ENCODE results near the gene PNPLA2. TPM values are rescaled to one million over a fixed set of nuclear protein-coding genes. Genes with fewer than 3 reads are reported as not detected.
A peak's percentile ranks its signal among the peaks of the same experiment; 100 is the strongest.

Gene PNPLA2
- total RNA-seq, 4 donors from 2014 or later = 62.8 to 107 (median 77.6) TPM

- Histone ChIP-seq H3K36me3 (peaks cover 27 to 43% (median 37%) of the 10 kb centered on the region in 4 donors), H3K27ac (replicated peaks in 1 of 4) (peak overlapping the region; percentile 90 to 98 (median 92)), H3K9me3 (no peaks in the 10 kb centered on the region), H3K4me3 (peak overlapping the region; percentile 68 to 89 (median 74)), H3K27me3 (peaks cover 0 to 16% (median 4%) of the 10 kb centered on the region in 4 donors), H3K4me1 (peaks cover 33 to 39% (median 34%) of the 10 kb centered on the region in 4 donors)
- TF ChIP-seq POLR2AphosphoS5 (IDR thresholded peaks at IDR 0.05) (peak in 1 of 2 donors; percentile 36), CTCF (IDR thresholded peaks at IDR 0.05) (no peak), EP300 (IDR thresholded peaks at IDR 0.05) (no peak), POLR2A (IDR thresholded peaks at IDR 0.05; ENCODE audit: low read depth) (peak; percentile 26)
- intact Hi-C loops (cut with DNase I) = no loop called here
- peak; percentile 96 for DNase-seq (ENCODE audit: extremely low spot score)
- 0% methylated on average over 13 of the region's 47 CpGs for WGBS
These were observed 1.4 kb downstream of the PNPLA2 start for GRCh38 chr11:819943-820649.

DNA sequence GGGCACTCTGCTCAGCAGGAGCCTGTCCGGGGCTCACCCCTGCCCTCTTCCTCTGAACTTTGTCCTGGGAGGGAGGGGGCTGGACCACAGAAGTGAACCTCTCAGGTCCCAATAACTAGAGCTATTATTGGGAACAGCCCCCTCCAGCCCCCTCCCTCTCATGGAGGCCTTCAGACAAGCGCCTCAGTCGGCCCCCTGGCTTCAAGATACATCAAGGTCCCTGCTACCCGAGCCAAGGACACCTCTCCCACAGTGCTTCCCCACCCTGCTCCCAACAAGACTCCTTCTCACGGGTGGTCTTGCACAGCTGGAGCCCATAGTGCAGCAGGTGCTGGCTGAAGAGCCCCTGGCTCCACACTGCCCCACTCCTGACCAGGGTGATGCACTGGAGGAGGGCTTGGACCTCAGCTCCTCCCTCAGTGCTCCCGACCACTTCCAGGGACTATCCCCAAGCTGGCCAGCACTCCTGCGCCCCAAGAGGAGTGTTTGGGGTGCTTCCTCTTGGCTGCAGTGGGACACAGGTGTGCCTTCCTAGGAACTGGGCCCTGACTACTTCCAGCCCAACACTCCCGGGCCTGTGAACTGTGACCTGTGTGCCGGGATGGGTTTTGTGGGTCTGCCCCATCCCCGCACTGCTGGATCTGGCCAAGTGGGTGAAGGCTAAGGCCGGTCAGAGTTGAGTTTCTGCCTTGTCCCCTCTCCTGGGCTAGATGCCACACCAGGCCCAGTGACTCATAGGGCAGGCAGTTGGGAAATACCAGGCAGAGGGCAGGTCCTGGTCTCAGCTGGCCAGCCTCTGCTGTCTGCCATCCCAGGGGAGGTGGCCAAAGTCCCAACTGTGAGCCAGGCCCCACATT lies 2.2 kb downstream of the PNPLA2 start:
- TF ChIP-seq POLR2AphosphoS5 (IDR thresholded peaks at IDR 0.05) (peak; percentile 60 to 74), EP300 (IDR thresholded peaks at IDR 0.05) (no peak)
- Histone ChIP-seq H3K4me1 (peaks cover 34 to 39% (median 36%) of the 10 kb centered on the region in 4 donors), H3K36me3 (peaks cover 31 to 46% (median 43%) of the 10 kb centered on the region in 4 donors), H3K27me3 (peaks cover 0 to 24% (median 11%) of the 10 kb centered on the region in 4 donors), H3K27ac (replicated peaks in 1 of 4) (peak overlapping the region; percentile 90 to 98 (median 92)), H3K9me3 (no peaks in the 10 kb centered on the region), H3K4me3 (peak overlapping the region; percentile 68 to 89 (median 74))
- intact Hi-C loops (cut with DNase I) = no loop called here
- WGBS = 43% methylated on average over 7 of the region's 11 CpGs
- DNase-seq (ENCODE audit: extremely low spot score) = no peak

DNA sequence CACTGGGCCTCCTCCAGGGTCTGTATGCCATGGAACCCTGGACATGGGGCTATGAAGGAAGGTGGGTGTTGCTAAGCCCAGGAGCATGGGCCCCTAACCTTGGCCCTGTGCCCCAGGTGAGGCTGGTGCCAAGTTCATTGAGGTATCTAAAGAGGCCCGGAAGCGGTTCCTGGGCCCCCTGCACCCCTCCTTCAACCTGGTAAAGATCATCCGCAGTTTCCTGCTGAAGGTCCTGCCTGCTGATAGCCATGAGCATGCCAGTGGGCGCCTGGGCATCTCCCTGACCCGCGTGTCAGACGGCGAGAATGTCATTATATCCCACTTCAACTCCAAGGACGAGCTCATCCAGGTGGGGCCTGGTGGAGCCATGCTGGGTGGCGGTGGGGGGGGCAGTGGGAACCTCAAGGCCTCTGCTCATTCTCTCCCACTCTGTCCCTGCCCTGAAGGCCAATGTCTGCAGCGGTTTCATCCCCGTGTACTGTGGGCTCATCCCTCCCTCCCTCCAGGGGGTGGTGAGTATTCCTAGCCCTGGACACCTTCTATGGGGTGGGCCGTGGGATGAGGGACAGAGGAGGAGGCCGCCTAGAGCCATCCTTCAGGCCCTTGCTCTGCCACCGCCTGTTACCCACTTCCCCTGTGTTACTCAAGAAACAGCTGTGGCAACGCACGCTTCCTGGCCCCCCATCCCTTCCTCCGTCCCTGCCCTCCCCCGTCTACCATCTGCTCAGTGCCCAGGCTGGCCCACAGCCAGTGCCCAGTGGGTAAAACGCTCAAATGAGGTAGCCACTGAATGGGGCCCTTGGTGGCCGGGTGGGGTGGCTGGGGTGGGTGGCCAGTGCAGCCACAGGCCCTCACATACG lies 3.0 kb downstream of the PNPLA2 start:
- Histone ChIP-seq H3K36me3 (peaks cover 31 to 46% (median 45%) of the 10 kb centered on the region in 4 donors), H3K27ac (replicated peaks in 1 of 4) (peak overlapping the region; percentile 90 to 98 (median 92)), H3K9me3 (no peaks in the 10 kb centered on the region), H3K4me3 (peak overlapping the region; percentile 68 to 89 (median 74)), H3K27me3 (peaks cover 0 to 32% (median 19%) of the 10 kb centered on the region in 4 donors), H3K4me1 (peaks cover 43 to 46% (median 45%) of the 10 kb centered on the region in 4 donors)
- intact Hi-C loops (cut with DNase I) = no loop called here
- TF ChIP-seq POLR2AphosphoS5 (IDR thresholded peaks at IDR 0.05) = no peak
- DNase-seq (ENCODE audit: extremely low spot score) = no peak
- 60% methylated on average over 11 of the region's 22 CpGs for WGBS

DNA sequence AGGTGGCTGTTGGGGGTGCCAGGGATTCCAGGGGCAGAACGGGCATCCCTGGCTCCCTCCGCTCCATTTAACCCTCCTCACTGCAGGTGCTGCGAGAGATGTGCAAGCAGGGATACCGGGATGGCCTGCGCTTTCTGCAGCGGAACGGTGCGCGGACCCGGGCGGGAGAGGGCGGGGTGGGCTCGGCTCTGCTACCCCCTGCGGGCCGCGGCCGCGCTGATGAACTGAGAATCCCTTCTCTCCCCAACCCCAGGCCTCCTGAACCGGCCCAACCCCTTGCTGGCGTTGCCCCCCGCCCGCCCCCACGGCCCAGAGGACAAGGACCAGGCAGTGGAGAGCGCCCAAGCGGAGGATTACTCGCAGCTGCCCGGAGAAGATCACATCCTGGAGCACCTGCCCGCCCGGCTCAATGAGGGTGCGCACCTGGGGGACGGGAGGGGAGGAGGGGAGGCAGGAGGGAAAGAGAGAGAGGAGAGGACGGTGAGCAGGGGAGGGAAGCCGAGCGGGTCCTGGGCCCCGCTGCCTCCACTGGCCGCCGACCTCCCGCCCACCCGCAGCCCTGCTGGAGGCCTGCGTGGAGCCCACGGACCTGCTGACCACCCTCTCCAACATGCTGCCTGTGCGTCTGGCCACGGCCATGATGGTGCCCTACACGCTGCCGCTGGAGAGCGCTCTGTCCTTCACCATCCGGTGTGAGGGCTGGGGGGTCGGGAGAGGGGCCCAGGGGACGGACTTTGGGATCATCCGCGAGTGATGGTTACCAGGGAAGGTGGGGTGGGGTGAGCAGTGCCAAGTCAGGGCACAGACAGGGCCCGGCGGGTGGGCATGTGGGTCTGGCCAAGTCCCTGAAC lies 5.0 kb downstream of the PNPLA2 start:
- WGBS = 86% methylated on average over 32 of the region's 53 CpGs
- H3K4me1 ChIP-seq = peaks cover 57 to 61% (median 59%) of the 10 kb centered on the region in 4 donors
- H3K36me3 ChIP-seq = peaks cover 31 to 46% (median 45%) of the 10 kb centered on the region in 4 donors
- no peak overlapping the region for H3K4me3 ChIP-seq
- no peaks in the 10 kb centered on the region for H3K9me3 ChIP-seq
- no peak for DNase-seq (ENCODE audit: extremely low spot score)
- H3K27ac ChIP-seq (replicated peaks in 1 of 4) = no peak overlapping the region
- intact Hi-C loops (cut with DNase I) = no loop called here
- TF ChIP-seq POLR2AphosphoS5 (IDR thresholded peaks at IDR 0.05) = no peak
- TF ChIP-seq EP300 (IDR thresholded peaks at IDR 0.05) = no peak
- no peak for TF ChIP-seq CTCF (IDR thresholded peaks at IDR 0.05)
- TF ChIP-seq POLR2A (IDR thresholded peaks at IDR 0.05; ENCODE audit: low read depth) = no peak
- H3K27me3 ChIP-seq = peaks cover 0 to 52% (median 38%) of the 10 kb centered on the region in 4 donors

All from esophagus muscularis mucosa (tissue), 4 donors.